GM19467 (cell line): ENCODE results near the gene RALGPS1.

Experiments used
- ATAC-seq: cut with Tn5 transposase; IDR thresholded peaks from one replicate; pipeline ENCODE4 v1.9.1; 2021; ENCODE audit warnings: mild to moderate bottlenecking, moderate library complexity; ENCODE audit not compliant: unreplicated experiment

The RALGPS1 gene

GRCh38 chr9:127181595-127182190 lies 267.1 kb downstream of the RALGPS1 start:
- ATAC-seq = no peak

DNA sequence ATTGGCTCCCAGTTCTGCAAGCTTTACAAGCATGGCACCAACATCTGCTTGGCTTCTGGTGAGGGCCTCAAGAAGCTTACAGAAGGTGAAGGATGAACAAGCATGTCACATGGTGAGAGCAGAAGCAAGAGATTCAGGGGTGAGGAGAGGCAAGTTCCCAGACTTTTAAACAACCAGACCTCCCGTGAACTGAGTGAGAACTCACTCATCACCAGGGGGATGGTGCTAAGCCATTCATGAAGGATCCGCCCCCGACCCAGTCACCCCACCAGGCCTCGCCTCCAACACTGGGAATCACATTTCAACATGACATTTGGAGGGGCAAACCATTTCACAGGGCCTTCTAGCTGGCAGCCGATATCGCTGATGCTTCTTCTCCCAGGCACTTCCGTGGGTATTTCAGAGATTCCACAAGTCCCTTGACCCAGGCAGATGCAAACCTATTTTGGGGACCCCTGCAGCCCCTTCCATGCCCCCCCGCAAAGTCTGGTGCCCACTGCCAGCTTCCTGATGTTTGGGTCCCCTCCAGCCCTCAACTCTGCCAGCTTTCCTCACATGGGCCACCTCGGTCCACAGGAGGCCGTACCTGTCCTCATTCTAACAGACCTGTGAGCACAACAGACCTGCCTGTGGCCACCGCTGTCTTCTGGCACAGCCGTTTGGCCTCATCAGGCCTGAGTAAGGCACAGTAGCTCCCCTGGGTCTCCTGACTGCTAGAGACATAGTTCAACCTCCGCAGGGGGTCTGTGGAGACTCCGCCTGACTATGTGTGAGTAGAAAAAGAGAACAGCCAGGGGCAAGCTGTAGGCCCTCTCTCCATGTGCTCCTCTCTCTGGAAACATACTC lies 268.5 kb downstream of the RALGPS1 start:
- ATAC-seq = no peak

DNA sequence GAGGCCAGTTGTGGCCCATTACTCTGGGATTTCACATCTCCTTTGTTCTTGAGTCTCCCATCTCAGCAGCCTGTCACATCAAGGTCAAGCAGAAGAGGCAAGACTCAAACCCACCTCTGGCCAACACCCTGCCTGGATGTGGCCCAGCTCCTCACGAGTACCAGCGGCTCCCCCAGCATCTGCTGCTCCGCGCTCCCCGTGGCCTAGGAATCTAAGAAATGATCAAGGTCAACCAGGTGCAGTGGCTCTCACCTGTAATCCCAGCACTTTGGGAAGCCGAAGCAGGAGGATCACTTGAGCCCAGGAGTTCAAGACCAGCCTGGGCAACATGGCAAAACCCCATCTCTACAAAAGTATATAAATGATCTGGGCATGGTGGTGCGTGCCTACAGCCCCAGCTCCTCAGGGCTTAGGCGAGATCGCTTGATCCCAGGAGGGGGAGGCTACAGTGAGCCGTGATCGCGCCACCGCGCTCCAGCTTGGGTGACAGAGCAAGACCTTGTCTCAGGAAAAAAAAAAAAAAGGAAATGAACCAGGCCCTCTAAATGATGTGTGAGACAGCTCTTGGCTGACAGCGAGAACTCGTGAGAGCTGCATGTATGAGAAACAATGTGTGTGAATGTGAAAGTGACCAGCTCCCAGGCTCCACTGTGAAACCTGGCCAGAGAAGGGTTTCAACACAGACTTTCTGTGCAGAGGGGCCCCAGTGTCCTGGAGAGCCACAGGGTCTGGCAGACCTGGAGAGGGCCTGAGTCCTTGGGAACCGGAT lies 269.4 kb downstream of the RALGPS1 start:
- ATAC-seq = peak; percentile 63

DNA sequence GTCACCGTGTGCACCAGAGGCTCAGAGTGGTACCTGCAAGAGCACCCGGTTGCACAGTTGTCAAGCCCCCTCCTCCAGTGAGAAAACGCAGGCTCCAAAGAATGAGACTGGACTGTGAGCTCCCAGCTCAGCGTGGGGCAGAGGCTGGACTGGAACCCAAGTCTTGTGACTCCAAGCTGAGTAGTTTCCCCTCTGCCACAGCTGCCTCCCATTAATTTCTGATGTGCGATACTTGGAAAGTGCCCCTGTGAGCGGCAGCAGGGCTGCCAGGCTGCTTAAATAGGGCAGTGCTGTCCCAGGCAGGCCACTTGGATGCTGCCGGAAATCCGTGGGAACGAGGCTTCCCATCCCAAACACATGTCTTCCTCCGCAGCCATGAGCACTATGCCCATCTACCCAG lies 270.1 kb downstream of the RALGPS1 start:
- no peak for ATAC-seq

DNA sequence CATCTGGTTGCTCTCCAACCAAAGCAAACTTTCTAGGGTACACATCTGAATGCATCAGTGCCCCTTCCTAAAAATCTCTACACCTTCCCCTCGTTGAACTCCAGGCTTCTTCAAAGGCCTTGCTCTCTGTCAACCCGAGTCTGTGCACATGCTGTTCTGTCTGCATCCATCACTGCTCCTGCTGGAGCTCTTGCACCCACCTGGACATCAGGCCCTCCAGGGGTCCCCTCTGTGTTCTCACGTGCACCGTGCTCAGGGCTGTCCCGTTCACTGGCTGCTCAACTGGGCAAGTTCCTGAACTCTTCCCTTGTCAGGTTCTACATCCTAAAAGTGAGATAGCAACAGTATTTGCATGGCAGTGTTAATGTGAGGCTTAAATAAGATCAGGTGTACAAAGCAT lies 270.6 kb downstream of the RALGPS1 start:
- ATAC-seq = no peak

DNA sequence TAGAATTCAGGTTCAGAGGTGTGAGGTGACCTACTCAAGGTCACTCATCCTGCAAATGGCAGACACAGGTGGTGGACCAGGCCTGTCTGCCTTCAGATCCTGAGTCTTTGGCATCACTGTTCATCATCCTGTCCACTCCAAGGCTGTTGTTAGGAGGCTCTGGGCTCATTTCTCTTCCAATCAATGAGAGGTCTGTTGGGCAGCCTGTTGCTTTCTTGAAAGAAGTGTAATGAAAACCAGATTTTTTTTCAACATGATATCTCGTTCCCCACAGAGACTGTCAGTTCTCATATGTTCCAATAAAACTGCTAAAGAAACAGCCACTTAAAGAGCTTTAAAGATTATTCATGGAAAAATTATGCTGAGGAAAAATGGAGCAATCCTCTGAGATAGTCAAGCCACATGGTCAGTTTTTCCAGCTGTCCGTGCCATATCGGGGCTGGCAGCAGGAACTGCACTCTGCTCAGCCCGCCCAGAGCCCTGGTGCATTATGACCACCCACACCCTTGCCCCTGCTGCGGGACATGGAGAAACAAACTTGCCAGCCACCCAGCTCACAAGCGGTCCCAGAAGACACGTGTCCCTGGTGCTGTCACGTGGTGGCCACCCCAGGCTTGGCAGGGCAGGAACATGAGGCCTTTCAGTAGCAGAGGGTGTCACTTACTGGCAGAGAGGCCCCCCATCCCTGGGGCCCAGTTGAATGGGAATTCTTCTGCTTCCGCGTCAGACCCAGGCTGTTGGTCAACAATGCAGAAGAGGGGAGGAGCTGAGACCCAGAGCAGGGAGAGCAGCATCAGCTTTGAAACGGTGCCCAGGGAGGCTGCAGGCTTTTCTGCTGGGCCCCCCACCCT lies 271.6 kb downstream of the RALGPS1 start:
- no peak for ATAC-seq

DNA sequence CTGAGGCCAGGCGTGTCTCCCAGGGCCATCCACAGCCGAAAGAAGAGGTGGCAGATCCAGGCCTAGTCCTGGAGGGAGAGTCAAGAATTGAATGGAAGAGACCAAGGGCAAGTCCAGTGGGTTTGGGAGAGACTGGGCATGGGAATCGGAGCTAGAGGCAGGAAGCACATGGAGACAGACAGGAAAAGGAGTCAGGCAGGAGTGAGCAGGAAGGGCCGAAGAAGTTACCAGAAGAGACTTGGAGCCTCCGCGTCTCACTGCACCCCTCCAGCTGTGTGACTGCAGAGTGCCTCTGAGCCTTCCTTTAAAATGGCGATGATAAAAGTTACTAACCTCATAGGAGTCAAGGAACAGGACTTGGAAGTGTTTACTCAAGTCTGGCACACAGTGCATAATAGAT lies 272.2 kb downstream of the RALGPS1 start:
- no peak for ATAC-seq

GRCh38 chr9:127187231-127187956 lies 272.8 kb downstream of the RALGPS1 start:
- ATAC-seq = no peak

GRCh38 chr9:127188396-127188795 lies 273.8 kb downstream of the RALGPS1 start:
- ATAC-seq = no peak

- ATAC-seq = no peak
These were observed 275.0 kb downstream of the RALGPS1 start for GRCh38 chr9:127189628-127190027.

GRCh38 chr9:127192744-127193143 lies 278.2 kb downstream of the RALGPS1 start:
- no peak for ATAC-seq

- no peak for ATAC-seq
These were observed 278.9 kb downstream of the RALGPS1 start for GRCh38 chr9:127193483-127193882.

- ATAC-seq = no peak
These were observed 280.5 kb downstream of the RALGPS1 start for GRCh38 chr9:127194881-127195713.

DNA sequence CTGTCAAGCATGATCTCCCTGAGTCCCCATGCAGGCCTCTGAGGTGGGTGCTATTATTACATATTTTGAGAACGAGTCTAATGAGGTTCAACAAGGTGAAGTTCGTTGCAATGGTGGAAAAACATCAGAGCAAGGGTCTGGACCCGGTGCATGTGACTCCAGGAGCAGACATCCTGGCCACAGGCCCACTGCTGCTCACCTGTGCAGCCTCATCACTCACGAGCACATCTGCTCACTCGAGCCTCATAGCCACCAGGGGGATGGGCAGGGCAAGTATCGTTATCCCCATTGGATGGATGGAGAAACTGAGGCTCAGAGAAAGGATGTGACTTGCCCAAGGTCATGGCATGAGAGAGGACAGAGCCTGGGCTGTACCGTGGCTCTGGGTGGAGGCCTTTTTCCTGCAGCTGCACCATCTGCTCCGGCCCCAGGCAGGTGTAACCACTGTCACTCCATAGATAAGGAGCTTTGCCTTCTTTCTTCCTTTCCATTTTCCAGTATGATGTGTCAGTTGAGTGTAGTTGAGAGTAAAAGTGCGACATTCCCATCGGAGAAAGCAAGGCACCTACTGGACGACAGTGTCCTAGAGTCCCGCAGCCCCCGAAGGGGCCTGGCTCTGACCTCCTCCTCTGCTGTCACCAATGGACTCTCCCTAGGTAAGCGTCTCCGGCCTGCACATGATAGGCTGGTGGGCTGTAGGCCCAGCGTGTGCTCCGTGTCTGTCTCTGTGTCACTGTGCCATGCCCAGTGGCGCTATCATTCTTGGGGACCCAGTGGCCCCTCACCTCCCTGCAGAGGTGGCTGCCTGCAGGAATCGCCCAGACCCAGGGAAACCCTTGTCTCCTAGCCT lies 281.6 kb downstream of the RALGPS1 start:
- no peak for ATAC-seq

GRCh38 chr9:127196826-127197145 lies 282.2 kb downstream of the RALGPS1 start:
- no peak for ATAC-seq

GRCh38 chr9:127197186-127197860 lies 282.7 kb downstream of the RALGPS1 start:
- ATAC-seq = no peak

DNA sequence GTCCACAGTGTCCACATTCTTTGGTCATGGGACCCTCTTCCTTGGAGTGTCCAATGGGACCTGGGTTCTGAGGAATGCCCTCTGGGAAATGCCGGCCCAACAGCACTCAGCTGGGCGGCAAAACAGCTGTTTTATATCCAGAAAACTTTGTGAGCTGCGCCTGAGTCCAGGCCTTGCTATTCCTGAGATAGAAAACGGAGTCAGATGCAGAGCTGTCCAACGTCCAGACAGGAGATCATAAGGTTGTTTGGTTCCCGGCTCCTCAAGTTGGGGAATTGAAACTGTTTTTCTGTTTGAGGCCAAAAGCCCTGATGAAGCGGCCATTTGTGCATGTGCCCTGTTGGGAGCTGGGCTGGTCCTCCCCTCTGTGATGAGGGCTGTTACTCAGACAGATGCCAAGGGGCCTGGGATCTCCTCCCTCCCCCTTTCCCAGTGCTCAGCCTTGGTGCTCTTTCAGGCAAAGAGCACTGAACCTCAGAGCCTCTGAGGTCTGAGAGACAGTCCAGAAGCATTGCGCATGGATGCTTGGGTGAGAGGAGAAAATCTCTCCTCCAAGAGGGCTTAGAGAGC lies 283.4 kb downstream of the RALGPS1 start:
- no peak for ATAC-seq

DNA sequence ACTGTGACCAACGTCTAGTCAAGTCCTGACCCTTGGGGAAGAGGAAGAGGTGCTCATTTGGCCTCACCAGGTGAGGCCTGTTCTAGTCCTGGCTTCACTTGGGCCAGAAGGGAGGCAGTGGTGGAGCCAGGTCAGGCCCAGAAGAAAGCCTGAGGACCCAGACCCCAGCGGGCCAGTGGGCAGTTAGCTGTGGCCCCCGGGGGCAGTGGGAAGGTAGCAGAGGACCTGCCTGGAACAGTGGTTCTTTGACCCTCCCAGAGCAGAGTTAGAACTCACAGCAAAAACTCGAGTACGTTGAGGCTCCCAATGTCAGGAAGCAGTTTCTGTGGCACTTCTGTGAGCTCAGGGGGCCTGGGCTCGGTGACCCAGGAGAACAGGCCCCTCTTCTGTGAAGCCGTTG lies 284.0 kb downstream of the RALGPS1 start:
- no peak for ATAC-seq
